Stromal cell of bone marrow (primary cell): ENCODE results near the gene ENAM.
A peak's percentile ranks its signal among the peaks of the same experiment; 100 is the strongest.
"Not testable (repeated sequence)": the region's sequence is repeated elsewhere in the genome, so short reads cannot be mapped to it uniquely, and the experiment has no call there.

ENCODE experiments used
- DNase-seq: peaks from one replicate; pipeline ENCODE4 v3.0.0-alpha.2; 2012; ENCODE audit warnings: low read depth

Gene ENAM

GRCh38 chr4:70629469-70630090 is 1.0 kb downstream of the ENAM start:
- no peak for DNase-seq

GRCh38 chr4:70630162-70630561 is 1.6 kb downstream of the ENAM start:
- no peak for DNase-seq

GRCh38 chr4:70632028-70632427 is 3.5 kb downstream of the ENAM start:
- no peak for DNase-seq

GRCh38 chr4:70634482-70634881 is 5.9 kb downstream of the ENAM start:
- DNase-seq: no peak

GRCh38 chr4:70637239-70637913 is 8.8 kb downstream of the ENAM start:
- no peak for DNase-seq

- no peak for DNase-seq
These were observed 11.6 kb downstream of the ENAM start for GRCh38 chr4:70640192-70640591.

- not testable (repeated sequence) for DNase-seq
These were observed 22.2 kb downstream of the ENAM start for GRCh38 chr4:70650741-70651140.

- peak; percentile 18 for DNase-seq
These were observed 23.4 kb downstream of the ENAM start for GRCh38 chr4:70651864-70652506.

- DNase-seq: no peak
These were observed 26.1 kb downstream of the ENAM start for GRCh38 chr4:70654605-70655011.

- DNase-seq: no peak
These were observed 28.8 kb downstream of the ENAM start for GRCh38 chr4:70657326-70657725.

- no peak for DNase-seq
These were observed 29.9 kb downstream of the ENAM start for GRCh38 chr4:70658418-70658817.

GRCh38 chr4:70660106-70660505 is 31.6 kb downstream of the ENAM start:
- DNase-seq: no peak

- not testable (repeated sequence) for DNase-seq
These were observed 32.9 kb downstream of the ENAM start for GRCh38 chr4:70661309-70661922.

- no peak for DNase-seq
These were observed 37.8 kb downstream of the ENAM start, which contains the start of gene JCHAIN for GRCh38 chr4:70666369-70666768. Gene JCHAIN (minus strand): TSS chr4:70666508. CDS start chr4:70666490, 18 bp downstream.

- no peak for DNase-seq
These were observed 39.4 kb downstream of the ENAM start for GRCh38 chr4:70667740-70668535.

GRCh38 chr4:70670332-70671014 is 41.9 kb downstream of the ENAM start:
- peak; percentile 51 for DNase-seq

GRCh38 chr4:70671091-70671490 is 42.5 kb downstream of the ENAM start:
- no peak for DNase-seq

- DNase-seq: no peak
These were observed 45.6 kb downstream of the ENAM start for GRCh38 chr4:70674191-70674590.

GRCh38 chr4:70674731-70675130 is 46.2 kb downstream of the ENAM start:
- no peak for DNase-seq

- DNase-seq: no peak
These were observed 48.1 kb downstream of the ENAM start for GRCh38 chr4:70676554-70677090.

- no peak for DNase-seq
These were observed 49.9 kb downstream of the ENAM start for GRCh38 chr4:70678383-70678999.
